ENCODE results near the gene HYAL3. TPM values are rescaled to one million over a fixed set of nuclear protein-coding genes. Genes with fewer than 3 reads are reported as not detected.
A peak's percentile ranks its signal among the peaks of the same experiment; 100 is the strongest.

HYAL3 gene
- total and polyA plus RNA-seq, 2 of the 13 experiments (the other 11 are each of a cell fraction or from before 2014, with no cell fraction given), result 5.5 to 10.4 TPM

DNA sequence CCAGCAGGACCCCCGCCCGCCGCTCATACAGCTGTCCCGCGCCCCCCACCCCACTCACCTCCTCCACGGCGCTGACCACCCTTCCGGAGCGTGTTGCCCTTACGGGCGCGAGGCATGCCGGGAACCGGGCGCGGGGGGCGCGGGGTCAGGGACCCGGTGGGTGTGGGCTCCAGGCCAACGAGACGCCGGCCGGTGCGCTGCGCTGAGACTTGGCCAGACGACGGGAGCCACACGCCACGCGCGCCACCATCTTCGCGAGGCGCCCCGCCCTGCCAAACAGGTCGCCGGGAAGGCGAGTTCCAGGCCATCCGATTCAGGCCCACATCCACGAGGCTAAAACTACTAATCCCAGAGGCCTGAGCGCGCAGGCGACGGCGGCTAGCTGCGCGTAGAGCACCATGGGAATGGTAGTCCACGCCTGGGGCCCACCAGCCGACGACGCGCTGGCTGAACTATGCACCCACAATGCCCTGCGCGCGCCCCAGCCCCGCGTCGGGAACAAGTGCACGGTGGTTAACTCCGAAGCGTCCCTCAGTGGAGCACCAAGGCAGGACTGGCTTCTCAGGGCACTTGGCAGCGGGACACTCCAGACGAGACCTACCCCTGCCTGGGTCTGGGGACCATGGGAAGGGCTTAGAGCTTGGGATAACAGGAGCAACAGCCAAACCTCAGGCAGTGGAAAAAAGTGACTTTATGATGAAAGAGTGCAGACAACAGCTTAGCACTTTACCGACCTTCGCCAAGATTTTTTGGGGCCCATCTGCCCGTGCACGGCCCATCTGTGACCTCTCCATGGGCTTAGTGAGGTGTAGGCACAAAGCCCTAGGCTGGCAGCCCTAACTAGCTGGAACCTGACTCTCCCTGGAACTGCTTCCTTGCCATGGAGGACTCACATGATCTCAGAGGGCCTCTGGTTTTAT, 6.8 kb downstream of the HYAL3 start, which contains the start of gene IFRD2 (continued):
- TF ChIP-seq, protein P1, sequence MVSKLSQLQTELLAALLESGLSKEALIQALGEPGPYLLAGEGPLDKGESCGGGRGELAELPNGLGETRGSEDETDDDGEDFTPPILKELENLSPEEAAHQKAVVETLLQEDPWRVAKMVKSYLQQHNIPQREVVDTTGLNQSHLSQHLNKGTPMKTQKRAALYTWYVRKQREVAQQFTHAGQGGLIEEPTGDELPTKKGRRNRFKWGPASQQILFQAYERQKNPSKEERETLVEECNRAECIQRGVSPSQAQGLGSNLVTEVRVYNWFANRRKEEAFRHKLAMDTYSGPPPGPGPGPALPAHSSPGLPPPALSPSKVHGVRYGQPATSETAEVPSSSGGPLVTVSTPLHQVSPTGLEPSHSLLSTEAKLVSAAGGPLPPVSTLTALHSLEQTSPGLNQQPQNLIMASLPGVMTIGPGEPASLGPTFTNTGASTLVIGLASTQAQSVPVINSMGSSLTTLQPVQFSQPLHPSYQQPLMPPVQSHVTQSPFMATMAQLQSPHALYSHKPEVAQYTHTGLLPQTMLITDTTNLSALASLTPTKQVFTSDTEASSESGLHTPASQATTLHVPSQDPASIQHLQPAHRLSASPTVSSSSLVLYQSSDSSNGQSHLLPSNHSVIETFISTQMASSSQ (IDR thresholded peaks at IDR 0.05; ENCODE audit: low read depth), result no peak
- TF ChIP-seq, protein P1 (CRISPR knock-in tag; IDR thresholded peaks at IDR 0.05; ENCODE audit: borderline replicate concordance), result peak; percentile 82; the same call in 1 of the 2 replicates
- TF ChIP-seq NR2F1 (CRISPR knock-in tag; IDR thresholded peaks at IDR 0.05) (0 out of 4 replicates have a peak, but pooled peaks of 1 of the 2 experiments have one; percentile 16), ZNF773 (CRISPR knock-in tag; IDR thresholded peaks at IDR 0.05; ENCODE audit: borderline replicate concordance) (no peak), NR1H2 (CRISPR knock-in tag; IDR thresholded peaks at IDR 0.05; ENCODE audit: borderline replicate concordance, low read depth) (no peak), PCBP1 (IDR thresholded peaks at IDR 0.05; ENCODE audit: borderline replicate concordance, low read depth, low read length) (0 out of 2 replicates have a peak, but pooled peaks have one; percentile 65), CBX2 (IDR thresholded peaks at IDR 0.05; ENCODE audit: low read depth, low read length) (no peak), CBX2 (CRISPR knock-in tag; IDR thresholded peaks at IDR 0.05; ENCODE audit: low read depth) (no peak), DPF2 (CRISPR knock-in tag; IDR thresholded peaks at IDR 0.05; ENCODE audit: borderline replicate concordance, low read depth) (no peak), FOXO1 (CRISPR knock-in tag; IDR thresholded peaks at IDR 0.05) (peak; percentile 58; the same call in 1 of the 2 replicates), KDM3A (CRISPR knock-in tag; IDR thresholded peaks at IDR 0.05; ENCODE audit: low read depth) (peak; percentile 72; the same call in 1 of the 2 replicates), SOX5 (CRISPR knock-in tag; IDR thresholded peaks at IDR 0.05; ENCODE audit: borderline replicate concordance) (0 out of 2 replicates have a peak, but pooled peaks have one; percentile 9), ZNF570 (CRISPR knock-in tag; IDR thresholded peaks at IDR 0.05; ENCODE audit: borderline replicate concordance) (no peak), ETV5 (CRISPR knock-in tag; IDR thresholded peaks at IDR 0.05; ENCODE audit: borderline replicate concordance) (no peak), NFIB (CRISPR knock-in tag; IDR thresholded peaks at IDR 0.05; ENCODE audit: borderline replicate concordance) (no peak), ZNF75D (CRISPR knock-in tag; IDR thresholded peaks at IDR 0.05; ENCODE audit: borderline replicate concordance) (no peak), REPIN1 (CRISPR knock-in tag; IDR thresholded peaks at IDR 0.05; ENCODE audit: borderline replicate concordance, low read depth) (no peak; the same call in 1 of the 2 replicates), SIN3A (IDR thresholded peaks at IDR 0.05; ENCODE audit: borderline replicate concordance, low read depth, low read length) (peak; percentile 70; the same call in 1 of the 2 replicates), U2AF2 (IDR thresholded peaks at IDR 0.05; ENCODE audit: low read depth, low read length) (no peak), ZBTB1 (CRISPR knock-in tag; IDR thresholded peaks at IDR 0.05; ENCODE audit: borderline replicate concordance) (no peak), NR3C1 (CRISPR knock-in tag; IDR thresholded peaks at IDR 0.05) (no peak)
- TF ChIP-seq, protein P2, sequence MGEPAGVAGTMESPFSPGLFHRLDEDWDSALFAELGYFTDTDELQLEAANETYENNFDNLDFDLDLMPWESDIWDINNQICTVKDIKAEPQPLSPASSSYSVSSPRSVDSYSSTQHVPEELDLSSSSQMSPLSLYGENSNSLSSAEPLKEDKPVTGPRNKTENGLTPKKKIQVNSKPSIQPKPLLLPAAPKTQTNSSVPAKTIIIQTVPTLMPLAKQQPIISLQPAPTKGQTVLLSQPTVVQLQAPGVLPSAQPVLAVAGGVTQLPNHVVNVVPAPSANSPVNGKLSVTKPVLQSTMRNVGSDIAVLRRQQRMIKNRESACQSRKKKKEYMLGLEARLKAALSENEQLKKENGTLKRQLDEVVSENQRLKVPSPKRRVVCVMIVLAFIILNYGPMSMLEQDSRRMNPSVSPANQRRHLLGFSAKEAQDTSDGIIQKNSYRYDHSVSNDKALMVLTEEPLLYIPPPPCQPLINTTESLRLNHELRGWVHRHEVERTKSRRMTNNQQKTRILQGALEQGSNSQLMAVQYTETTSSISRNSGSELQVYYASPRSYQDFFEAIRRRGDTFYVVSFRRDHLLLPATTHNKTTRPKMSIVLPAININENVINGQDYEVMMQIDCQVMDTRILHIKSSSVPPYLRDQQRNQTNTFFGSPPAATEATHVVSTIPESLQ (CRISPR knock-in tag; conservative IDR thresholded peaks at IDR 0.05), result no peak
